ENCODE results near the gene WLS.

The WLS gene

GRCh38 chr1:68233202-68233601 is 879 bp upstream of the WLS start:
- peaks cover 3% of the 10 kb centered on the region for H3K9me3 Mint-ChIP-seq

GRCh38 chr1:68231627-68232288 is 565 bp downstream of the WLS start:
- H3K36me3 Mint-ChIP-seq: no peaks in the 10 kb centered on the region
- H3K4me3 Mint-ChIP-seq: no peak overlapping the region
- ATAC-seq: no peak
- H3K27ac Mint-ChIP-seq: no peak overlapping the region
- peaks cover 3% of the 10 kb centered on the region for H3K9me3 Mint-ChIP-seq
- no peaks in the 10 kb centered on the region for H3K4me1 Mint-ChIP-seq
- no peak for DNase-seq (ENCODE audit: low spot score in 2 of 2)

More at GRCh38 chr1:68233202-68233601, 879 bp upstream of the WLS start:
- Mint-ChIP-seq H3K4me1 (no peaks in the 10 kb centered on the region), H3K36me3 (no peaks in the 10 kb centered on the region), H3K27ac (no peak overlapping the region), H3K4me3 (no peak overlapping the region)
- no peak for ATAC-seq
- DNase-seq (ENCODE audit: low spot score in 2 of 2): no peak

- DNase-seq (ENCODE audit: low spot score in 2 of 2) (no peak), ATAC-seq (no peak)
- Mint-ChIP-seq H3K4me1 (no peaks in the 10 kb centered on the region), H3K36me3 (no peaks in the 10 kb centered on the region), H3K4me3 (peak overlapping the region; percentile 19), H3K27ac (no peak overlapping the region), H3K9me3 (peaks cover 3% of the 10 kb centered on the region)
Observed at GRCh38 chr1:68230901-68231626, 1.3 kb downstream of the WLS start.

DNA sequence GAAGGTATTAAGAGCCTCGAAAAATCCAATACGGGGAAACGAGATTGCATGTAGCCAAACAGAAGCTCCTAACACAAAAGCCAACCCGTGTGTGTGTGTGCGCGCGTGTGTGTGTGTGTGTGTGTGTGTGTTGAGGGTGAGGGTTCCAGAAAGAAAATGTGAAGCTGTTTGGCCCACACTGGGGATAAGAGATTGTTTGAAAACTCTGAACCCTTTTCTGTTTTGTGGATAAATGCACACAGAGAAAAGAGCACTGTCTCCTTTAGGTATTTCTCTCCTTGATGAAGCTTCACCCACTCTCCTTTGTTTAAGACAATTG is 1.9 kb downstream of the WLS start:
- peak overlapping the region; percentile 19 for H3K4me3 Mint-ChIP-seq
- H3K9me3 Mint-ChIP-seq: peaks cover 3% of the 10 kb centered on the region
- DNase-seq (ENCODE audit: low spot score in 2 of 2) (no peak), ATAC-seq (no peak)
- no peaks in the 10 kb centered on the region for H3K4me1 Mint-ChIP-seq
- no peaks in the 10 kb centered on the region for H3K36me3 Mint-ChIP-seq
- no peak overlapping the region for H3K27ac Mint-ChIP-seq

- no peak for DNase-seq (ENCODE audit: low spot score in 2 of 2)
- no peak for ATAC-seq
- Mint-ChIP-seq H3K4me1 (no peaks in the 10 kb centered on the region), H3K27ac (no peak overlapping the region), H3K9me3 (peaks cover 3% of the 10 kb centered on the region), H3K4me3 (no peak overlapping the region), H3K36me3 (no peaks in the 10 kb centered on the region)
Observed at GRCh38 chr1:68229650-68230483, 2.5 kb downstream of the WLS start.

DNA sequence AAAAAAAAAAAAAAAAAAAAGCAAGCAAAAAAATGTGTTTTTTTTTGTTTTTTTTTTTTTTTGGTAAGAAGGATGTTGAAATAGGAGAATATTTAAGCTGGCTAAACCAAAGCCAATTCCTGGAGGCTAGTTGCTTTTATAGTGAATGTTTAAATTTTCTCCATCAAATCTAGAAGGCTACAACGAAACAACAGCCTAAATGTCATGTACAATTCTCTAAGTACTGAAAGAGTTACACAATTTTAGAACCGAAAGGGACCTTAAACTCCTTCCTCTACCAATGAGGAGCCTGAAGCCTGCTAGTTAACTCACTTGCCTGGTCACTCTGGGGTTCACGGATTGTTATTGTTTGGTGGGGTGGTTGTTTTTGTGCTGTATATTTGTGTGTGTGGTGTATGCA is 3.5 kb downstream of the WLS start:
- H3K27ac Mint-ChIP-seq: no peak overlapping the region
- ATAC-seq (no peak), DNase-seq (ENCODE audit: low spot score in 2 of 2) (no peak)

GRCh38 chr1:68227598-68227997 is 4.7 kb downstream of the WLS start:
- Mint-ChIP-seq H3K9me3 (no peaks in the 10 kb centered on the region), H3K36me3 (no peaks in the 10 kb centered on the region), H3K4me3 (no peak overlapping the region), H3K27ac (no peak overlapping the region), H3K4me1 (no peaks in the 10 kb centered on the region)
- ATAC-seq (no peak), DNase-seq (ENCODE audit: low spot score in 2 of 2) (no peak)

More for the DNA sequence above, 3.5 kb downstream of the WLS start:
- Mint-ChIP-seq H3K4me1 (no peaks in the 10 kb centered on the region), H3K9me3 (peaks cover 2% of the 10 kb centered on the region), H3K36me3 (no peaks in the 10 kb centered on the region), H3K4me3 (no peak overlapping the region)

DNA sequence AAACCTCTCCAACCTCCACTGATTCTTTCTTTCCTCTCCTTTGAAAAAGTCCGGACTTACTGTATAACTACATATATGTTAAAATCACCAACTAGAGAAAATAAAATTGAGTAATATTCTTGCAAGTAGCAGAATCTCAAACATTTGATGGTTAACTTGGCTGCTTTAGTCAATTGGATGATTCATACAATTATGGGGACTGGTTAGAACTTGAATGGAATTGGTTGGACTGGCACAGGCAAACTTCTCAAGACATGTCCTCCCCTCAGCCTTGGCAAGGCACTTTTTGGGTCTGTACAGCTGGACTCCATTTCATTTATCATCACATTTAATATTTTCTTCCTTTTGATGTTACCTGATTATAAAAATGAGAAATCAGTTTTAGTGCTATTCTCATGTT is 6.5 kb downstream of the WLS start:
- no peaks in the 10 kb centered on the region for H3K9me3 Mint-ChIP-seq
- ATAC-seq: no peak
- H3K27ac Mint-ChIP-seq: no peak overlapping the region
- no peak overlapping the region for H3K4me3 Mint-ChIP-seq
- no peaks in the 10 kb centered on the region for H3K36me3 Mint-ChIP-seq
- no peaks in the 10 kb centered on the region for H3K4me1 Mint-ChIP-seq
- no peak for DNase-seq (ENCODE audit: low spot score in 2 of 2)

DNA sequence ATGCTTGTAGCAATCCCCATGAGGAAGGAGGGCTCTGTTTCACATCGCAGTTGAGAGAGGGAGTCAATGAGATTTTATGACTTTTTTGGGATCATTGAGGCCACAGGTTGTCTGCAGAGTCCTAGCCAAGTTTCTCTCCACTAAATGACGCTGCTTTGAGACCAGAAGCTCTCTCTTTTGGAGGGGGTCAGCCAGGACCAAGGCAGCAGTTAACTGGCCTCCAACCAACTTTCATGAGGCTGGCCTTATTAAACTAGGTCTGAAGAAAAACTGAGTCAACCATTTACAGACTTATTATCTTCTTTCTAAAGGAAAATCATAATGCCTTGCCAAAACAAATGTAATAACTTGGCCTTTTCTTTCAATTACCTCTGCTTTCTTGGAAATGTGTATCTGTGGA is 8.6 kb downstream of the WLS start:
- Mint-ChIP-seq H3K4me1 (no peaks in the 10 kb centered on the region), H3K4me3 (no peak overlapping the region), H3K9me3 (no peaks in the 10 kb centered on the region), H3K27ac (no peak overlapping the region), H3K36me3 (no peaks in the 10 kb centered on the region)
- ATAC-seq (no peak), DNase-seq (ENCODE audit: low spot score in 2 of 2) (no peak)

DNA sequence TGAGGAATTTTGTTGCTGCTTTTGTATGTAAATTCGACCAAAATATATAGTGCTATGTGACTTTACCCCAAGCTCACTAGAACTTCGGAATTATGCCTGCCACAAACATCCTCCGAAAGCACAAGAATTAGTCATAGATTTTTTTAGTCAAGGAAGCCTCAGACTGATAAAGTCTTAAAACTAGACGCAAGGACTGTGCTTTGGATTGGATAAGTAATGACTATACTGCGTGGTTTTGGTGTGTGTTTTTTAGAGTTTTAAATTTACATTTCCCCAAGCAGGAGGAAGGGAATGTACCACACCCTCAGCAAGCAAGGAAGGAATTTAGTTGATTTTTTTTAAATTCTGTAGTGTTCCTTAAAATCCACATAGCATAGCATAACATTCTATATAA is 10.3 kb downstream of the WLS start:
- ATAC-seq: no peak
- Mint-ChIP-seq H3K9me3 (no peaks in the 10 kb centered on the region), H3K27ac (no peak overlapping the region), H3K4me1 (no peaks in the 10 kb centered on the region), H3K4me3 (no peak overlapping the region), H3K36me3 (no peaks in the 10 kb centered on the region)
- DNase-seq (ENCODE audit: low spot score in 2 of 2): no peak

- no peak overlapping the region for H3K27ac Mint-ChIP-seq
- H3K4me1 Mint-ChIP-seq: no peaks in the 10 kb centered on the region
- H3K4me3 Mint-ChIP-seq: no peak overlapping the region
- DNase-seq (ENCODE audit: low spot score in 2 of 2): no peak
- H3K36me3 Mint-ChIP-seq: no peaks in the 10 kb centered on the region
- no peak for ATAC-seq
- no peaks in the 10 kb centered on the region for H3K9me3 Mint-ChIP-seq
Observed at GRCh38 chr1:68221001-68221979, 11.0 kb downstream of the WLS start.

DNA sequence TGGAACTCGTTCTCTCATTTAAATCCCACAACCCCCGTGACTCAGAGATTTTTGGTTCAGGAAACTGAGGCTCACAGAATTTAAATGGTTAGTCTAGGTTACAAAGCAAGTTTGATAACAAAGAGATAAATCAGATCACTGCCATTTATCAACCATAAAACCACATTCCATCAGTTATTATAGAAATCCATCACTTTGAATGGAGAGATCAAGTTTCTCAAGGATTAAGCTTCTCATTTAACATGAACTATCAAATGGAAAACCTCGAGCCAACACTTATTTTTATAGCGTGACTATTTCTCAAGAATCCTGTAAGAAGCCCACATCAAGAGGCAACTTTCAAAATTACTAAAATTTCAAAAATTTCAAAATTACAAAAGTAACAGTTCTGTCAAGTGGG is 11.9 kb downstream of the WLS start:
- Mint-ChIP-seq H3K27ac (no peak overlapping the region), H3K9me3 (no peaks in the 10 kb centered on the region), H3K4me3 (no peak overlapping the region), H3K36me3 (no peaks in the 10 kb centered on the region), H3K4me1 (no peaks in the 10 kb centered on the region)
- ATAC-seq (no peak), DNase-seq (ENCODE audit: low spot score in 2 of 2) (no peak)

- Mint-ChIP-seq H3K36me3 (no peaks in the 10 kb centered on the region), H3K4me3 (no peak overlapping the region), H3K4me1 (no peaks in the 10 kb centered on the region), H3K27ac (no peak overlapping the region), H3K9me3 (no peaks in the 10 kb centered on the region)
- DNase-seq (ENCODE audit: low spot score in 2 of 2) (no peak), ATAC-seq (no peak)
Observed at GRCh38 chr1:68218490-68218889, 13.8 kb downstream of the WLS start.

DNA sequence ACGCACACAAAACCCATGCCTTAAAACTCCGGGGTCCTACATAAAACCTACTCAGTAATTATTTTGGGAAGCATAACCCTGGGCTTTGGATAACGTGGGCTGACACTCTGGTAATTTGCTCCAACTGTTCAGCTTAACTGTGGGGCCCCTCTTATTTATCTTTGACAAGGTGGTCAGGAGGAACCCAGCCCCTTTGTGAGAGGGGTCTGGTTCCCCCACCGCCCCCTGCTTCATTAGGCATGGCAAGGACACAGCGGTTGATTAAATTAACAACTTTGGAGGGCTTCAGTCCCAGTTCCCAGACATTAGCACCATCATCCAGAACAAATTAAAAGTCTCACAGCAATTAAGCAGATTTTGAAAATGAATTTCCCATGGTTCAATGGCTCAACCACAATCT is 14.7 kb downstream of the WLS start:
- no peak for ATAC-seq
- H3K27ac Mint-ChIP-seq: no peak overlapping the region
- no peaks in the 10 kb centered on the region for H3K4me1 Mint-ChIP-seq
- DNase-seq (ENCODE audit: low spot score in 2 of 2): no peak
- no peaks in the 10 kb centered on the region for H3K9me3 Mint-ChIP-seq
- H3K4me3 Mint-ChIP-seq: no peak overlapping the region
- no peaks in the 10 kb centered on the region for H3K36me3 Mint-ChIP-seq

- ATAC-seq: no peak
- H3K27ac Mint-ChIP-seq: no peak overlapping the region
- no peaks in the 10 kb centered on the region for H3K9me3 Mint-ChIP-seq
Observed at GRCh38 chr1:68217060-68217554, 15.2 kb downstream of the WLS start.

More at GRCh38 chr1:68217060-68217554, 15.2 kb downstream of the WLS start:
- H3K4me3 Mint-ChIP-seq: no peak overlapping the region
- no peak for DNase-seq (ENCODE audit: low spot score in 2 of 2)
- no peaks in the 10 kb centered on the region for H3K4me1 Mint-ChIP-seq
- H3K36me3 Mint-ChIP-seq: no peaks in the 10 kb centered on the region
